Esophagus (tissue), 2 donors: Measurements from ENCODE around the gene CP. TPM values are rescaled to one million over a fixed set of nuclear protein-coding genes. Genes with fewer than 3 reads are reported as not detected.

ENCODE experiments used
- H3K27ac ChIP-seq, 2 donors: one replicate each; pipeline ENCODE4 v1.5.1; 2013; ENCODE audit warnings: low read depth in 2 of 2, mild to moderate bottlenecking in 2 of 2, inconsistent platforms in 1 of 2, low read length in 1 of 2, moderate library complexity in 1 of 2
- H3K27me3 ChIP-seq, 2 donors: one replicate each; pipeline ENCODE4 v1.6.1; 2013; ENCODE audit warnings: low read length in 2 of 2, control low read depth in 1 of 2, mild to moderate bottlenecking in 1 of 2; ENCODE audit not compliant: insufficient read depth in 2 of 2, control insufficient read depth in 1 of 2
- H3K36me3 ChIP-seq, 2 donors: one replicate each; pipeline ENCODE4 v1.6.1; 2013; ENCODE audit warnings: low read length in 1 of 2; ENCODE audit not compliant: control insufficient read depth in 2 of 2, insufficient read depth in 2 of 2
- H3K4me1 ChIP-seq, 2 donors: one replicate each; pipeline ENCODE4 v1.6.1; 2013; ENCODE audit warnings: low read length in 1 of 2; ENCODE audit not compliant: control insufficient read depth in 2 of 2, insufficient read depth in 2 of 2
- H3K4me3 ChIP-seq, 2 donors: one replicate each; pipeline ENCODE4 v1.5.1; 2013; ENCODE audit warnings: low read length in 2 of 2, mild to moderate bottlenecking in 2 of 2, low read depth in 1 of 2, moderate library complexity in 1 of 2
- H3K9me3 ChIP-seq, 2 donors: one replicate each; pipeline ENCODE4 v1.6.1; 2013; ENCODE audit warnings: mild to moderate bottlenecking in 2 of 2, low read depth in 1 of 2, low read length in 1 of 2, moderate library complexity in 1 of 2; ENCODE audit not compliant: control insufficient read depth in 2 of 2, insufficient read depth in 1 of 2
- WGBS, 2 donors: extraction: QIAGEN DNeasy Blood & Tissue Kit; methylation state at CpG; one replicate each; pipeline ENCODE4 v1.1.7; 2013; 5-methylcytosine and 5-hydroxymethylcytosine counted together
- polyA plus RNA-seq, 2 donors: library from polyadenylated mRNA; stranded (reverse); fragments of 200-250 nt; gene quantifications; one replicate each; pipeline ENCODE4 v1.2.3, GENCODE V29; 2013
- donor health status: healthy with polysubstance abuse.
- donor health status: Bipolar disorder and iron deficiency.

Gene CP
- polyA plus RNA-seq, 2 donors, result 0.57 to 2.2 TPM

GRCh38 chr3:149142682-149143081 is 78.9 kb downstream of the CP start:
- WGBS, 2 donors, result 76 to 78% methylated on average over 4 of the region's 4 CpGs

GRCh38 chr3:149134575-149134974 is 87.1 kb downstream of the CP start:
- WGBS, 2 donors, result 47 to 55% methylated on average over 3 of the region's 3 CpGs
- Histone ChIP-seq H3K27ac (no peak overlapping the region), H3K4me3 (no peak overlapping the region), H3K4me1 (peaks cover 2 to 3% of the 10 kb centered on the region in 2 donors), H3K9me3 (no peaks in the 10 kb centered on the region), H3K36me3 (no peaks in the 10 kb centered on the region), H3K27me3 (no peaks in the 10 kb centered on the region)

More at GRCh38 chr3:149142682-149143081, 78.9 kb downstream of the CP start:
- H3K27me3 ChIP-seq, result no peaks in the 10 kb centered on the region
- H3K36me3 ChIP-seq, result peaks cover 0 to 6% of the 10 kb centered on the region in 2 donors
- no peak overlapping the region for H3K4me3 ChIP-seq
- H3K9me3 ChIP-seq, result no peaks in the 10 kb centered on the region
- no peaks in the 10 kb centered on the region for H3K4me1 ChIP-seq
- no peak overlapping the region for H3K27ac ChIP-seq

- Histone ChIP-seq H3K36me3 (no peaks in the 10 kb centered on the region), H3K4me1 (peaks cover 2 to 3% of the 10 kb centered on the region in 2 donors), H3K27me3 (no peaks in the 10 kb centered on the region), H3K9me3 (no peaks in the 10 kb centered on the region), H3K27ac (no peak overlapping the region), H3K4me3 (no peak overlapping the region)
- WGBS, 2 donors, result 36 to 42% methylated on average over 4 of the region's 4 CpGs
Measured at GRCh38 chr3:149131589-149131988, 90.0 kb downstream of the CP start.

GRCh38 chr3:149129326-149130205 is 92.1 kb downstream of the CP start, which contains the start of gene HPS3:
Gene HPS3 (plus strand): TSS chr3:149129638. CDS start chr3:149129724, 86 bp downstream.
- Histone ChIP-seq H3K36me3 (no peaks in the 10 kb centered on the region), H3K4me1 (peaks cover 2 to 3% of the 10 kb centered on the region in 2 donors), H3K4me3 (peak within 1 kb of the TSS; percentile 77 to 95), H3K27me3 (no peaks in the 10 kb centered on the region), H3K27ac (peak within 1 kb of the TSS; percentile 82 to 87), H3K9me3 (no peaks in the 10 kb centered on the region)
- 0 to 1% methylated on average over 83 to 84 of the region's 84 CpGs for WGBS, 2 donors

DNA sequence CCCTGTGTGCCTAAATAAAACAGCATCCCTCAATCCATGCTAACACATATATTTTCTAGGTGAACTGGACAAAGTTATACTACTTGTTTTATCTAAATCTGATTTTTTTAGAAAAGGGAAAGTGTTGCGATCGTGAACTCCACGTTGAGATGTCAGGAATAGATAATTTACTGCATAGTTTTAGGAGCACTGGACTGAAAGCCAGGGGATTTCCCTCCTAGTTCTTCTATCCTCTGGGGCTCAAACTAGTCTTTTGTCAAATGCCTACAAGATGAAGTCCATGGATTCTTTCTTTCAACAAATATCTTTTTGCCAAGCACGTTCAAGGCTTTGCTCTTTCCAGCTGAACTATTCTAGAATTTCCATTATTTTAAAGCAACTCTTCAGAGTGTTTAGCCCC is 92.8 kb downstream of the CP start:
- no peaks in the 10 kb centered on the region for H3K27me3 ChIP-seq
- no peaks in the 10 kb centered on the region for H3K36me3 ChIP-seq
- peak overlapping the region; percentile 77 to 95 for H3K4me3 ChIP-seq
- H3K9me3 ChIP-seq, result no peaks in the 10 kb centered on the region
- 6% methylated on average over 4 of the region's 4 CpGs for WGBS, 2 donors
- H3K4me1 ChIP-seq, result peaks cover 2 to 3% of the 10 kb centered on the region in 2 donors
- H3K27ac ChIP-seq, result peak overlapping the region in 1 of 2 donors; percentile 75

GRCh38 chr3:149122721-149123578 is 98.7 kb downstream of the CP start:
- 77 to 86% methylated on average over 4 of the region's 4 CpGs for WGBS, 2 donors
- Histone ChIP-seq H3K4me1 (no peaks in the 10 kb centered on the region), H3K4me3 (no peak overlapping the region), H3K27me3 (no peaks in the 10 kb centered on the region), H3K36me3 (no peaks in the 10 kb centered on the region), H3K9me3 (no peaks in the 10 kb centered on the region), H3K27ac (no peak overlapping the region)

Other genes starting within 250 kb of the CP start
- 10 to 100 TPM; 10.9 to 37.8 TPM for gene GYG1, start 230.3 kb downstream of the CP start, polyA plus RNA-seq
- gene HLTF, start 135.3 kb downstream of the CP start, polyA plus RNA-seq, result 1 to 10 TPM; 1.7 to 3.5 TPM
- gene HPS3, start 92.2 kb downstream of the CP start, polyA plus RNA-seq, result 1 to 10 TPM; 4.0 to 4.2 TPM
- 1 to 10 TPM in 1 of 2 donors, under 1 TPM in 1; 0.53 to 1.2 TPM for gene TM4SF18, start 111.8 kb upstream of the CP start, polyA plus RNA-seq
- 100 to 1,000 TPM; 127 to 172 TPM for gene TM4SF1, start 155.8 kb upstream of the CP start, polyA plus RNA-seq